Embryonic facial prominence (tissue), 1 donor: ENCODE data around the gene RGS6.

Source experiments
- DNase-seq: peaks from one replicate; pipeline ENCODE4 v3.0.0-alpha.2; 2016; ENCODE audit errors: extremely low spot score

Gene RGS6

GRCh38 chr14:72577521-72577920 is 645.3 kb downstream of the RGS6 start:
- no peak for DNase-seq

- no peak for DNase-seq
These were observed 646.3 kb downstream of the RGS6 start for GRCh38 chr14:72578514-72578913.

- no peak for DNase-seq
These were observed 650.4 kb downstream of the RGS6 start for GRCh38 chr14:72582582-72582981.

- DNase-seq = no peak
These were observed 651.4 kb downstream of the RGS6 start for GRCh38 chr14:72583316-72584272.

- DNase-seq = no peak
These were observed 656.3 kb downstream of the RGS6 start for GRCh38 chr14:72588521-72588920.

GRCh38 chr14:72589652-72590051 is 657.4 kb downstream of the RGS6 start:
- no peak for DNase-seq

- no peak for DNase-seq
These were observed 658.3 kb downstream of the RGS6 start for GRCh38 chr14:72590577-72590976.

- no peak for DNase-seq
These were observed 659.2 kb downstream of the RGS6 start for GRCh38 chr14:72591391-72591790.

- no peak for DNase-seq
These were observed 662.1 kb downstream of the RGS6 start for GRCh38 chr14:72594099-72594901.

GRCh38 chr14:72595152-72595862 is 663.1 kb downstream of the RGS6 start:
- DNase-seq = no peak

- DNase-seq = no peak
These were observed 665.3 kb downstream of the RGS6 start for GRCh38 chr14:72597252-72598233.

GRCh38 chr14:72598306-72598705 is 666.1 kb downstream of the RGS6 start:
- no peak for DNase-seq

GRCh38 chr14:72599579-72600470 is 667.6 kb downstream of the RGS6 start:
- DNase-seq = no peak

- no peak for DNase-seq
These were observed 668.5 kb downstream of the RGS6 start for GRCh38 chr14:72600551-72601330.

GRCh38 chr14:72603639-72604038 is 671.4 kb downstream of the RGS6 start:
- no peak for DNase-seq

GRCh38 chr14:72604133-72604532 is 671.9 kb downstream of the RGS6 start:
- DNase-seq = no peak

GRCh38 chr14:72605096-72605920 is 673.1 kb downstream of the RGS6 start:
- DNase-seq = no peak

- no peak for DNase-seq
These were observed 673.6 kb downstream of the RGS6 start for GRCh38 chr14:72605921-72606220.
